AG09309 (cell line): ENCODE measurements around the gene NHLRC4.
A peak's percentile ranks its signal among the peaks of the same experiment; 100 is the strongest.

Experiments used
- DNase-seq: peaks from one replicate; pipeline ENCODE4 v3.0.0-alpha.2; 2010; ENCODE audit warnings: low read depth
- H3K4me3 ChIP-seq: 2 replicates; pipeline ENCODE4 v1.5.1; 2011; ENCODE audit warnings: mild to moderate bottlenecking, low read depth, low read length, moderate library complexity; ENCODE audit not compliant: control insufficient read depth
- CTCF ChIP-seq: IDR thresholded peaks from 2 replicates; pipeline ENCODE4 v1.5.1; 2011; ENCODE audit warnings: mild to moderate bottlenecking, low read depth, low read length, inconsistent platforms; ENCODE audit not compliant: insufficient read depth, control insufficient read depth; ENCODE audit errors: missing control alignments

The NHLRC4 gene

GRCh38 chr16:537415-538335 is 29.1 kb upstream of the NHLRC4 start:
- no peak overlapping the region for H3K4me3 ChIP-seq
- DNase-seq = no peak
- TF ChIP-seq CTCF = no peak

GRCh38 chr16:539901-540530 is 26.8 kb upstream of the NHLRC4 start:
- no peak for DNase-seq
- TF ChIP-seq CTCF = peak; percentile 4
- no peak overlapping the region for H3K4me3 ChIP-seq

- no peak overlapping the region for H3K4me3 ChIP-seq
- no peak for TF ChIP-seq CTCF
- DNase-seq = no peak
Measured at GRCh38 chr16:540645-541340, 26.0 kb upstream of the NHLRC4 start.

- H3K4me3 ChIP-seq = no peak overlapping the region
- TF ChIP-seq CTCF = no peak
- DNase-seq = no peak
Measured at GRCh38 chr16:543301-544164, 23.3 kb upstream of the NHLRC4 start.

GRCh38 chr16:544517-544916 is 22.3 kb upstream of the NHLRC4 start:
- no peak overlapping the region for H3K4me3 ChIP-seq
- no peak for TF ChIP-seq CTCF
- DNase-seq = no peak
